Activated CD4-positive, alpha-beta memory T cell treated with anti-CD3 and anti-CD28 coated beads, Interleukin-2, amount 10 ng/mL, durations not matched to agents 7 days and 5 days (primary cell): ENCODE measurements around the gene KIAA1217. TPM values are rescaled to one million over a fixed set of nuclear protein-coding genes. Genes with fewer than 3 reads are reported as not detected.
"Not testable (repeated sequence)": the region's sequence is repeated elsewhere in the genome, so short reads cannot be mapped to it uniquely, and the experiment has no call there.

Experiments
- CTCF ChIA-PET: fragments of 350-600 bp; sonication (Branson Sonifier 250); formaldehyde crosslinking; loops from one replicate; lab custom pipeline; 2021; ENCODE audit warnings: antibody characterized with exemption, inconsistent platforms; lab: Charles Lee
- POLR2A ChIA-PET: fragments of 350-600 bp; sonication (Branson Sonifier 250); formaldehyde crosslinking; loops from one replicate; lab custom pipeline; 2021; ENCODE audit warnings: antibody characterized with exemption; lab: Charles Lee
- DNase-seq: peaks from one replicate; pipeline ENCODE4 v3.0.0-alpha.2; 2020
- H3K27ac Mint-ChIP-seq: one replicate; pipeline ENCODE4 v1.8.0; 2021; ENCODE audit warnings: mild to moderate bottlenecking, mixed read lengths
- H3K27me3 Mint-ChIP-seq: one replicate; pipeline ENCODE4 v1.8.0; 2021; ENCODE audit warnings: mixed read lengths
- H3K36me3 Mint-ChIP-seq: one replicate; pipeline ENCODE4 v1.8.0; 2021; ENCODE audit warnings: low read depth, mixed read lengths
- H3K4me1 Mint-ChIP-seq: one replicate; pipeline ENCODE4 v1.8.0; 2021; ENCODE audit warnings: mixed read lengths
- H3K4me3 Mint-ChIP-seq: one replicate; pipeline ENCODE4 v1.8.0; 2021; ENCODE audit warnings: mild to moderate bottlenecking, mixed read lengths
- H3K9me3 Mint-ChIP-seq: one replicate; pipeline ENCODE4 v1.8.0; 2021; ENCODE audit warnings: mixed read lengths
- total RNA-seq, 2 experiments: library from RNA; stranded (reverse); gene quantifications; one replicate each; pipeline ENCODE4 v1.2.3, GENCODE V29; 2021

Gene KIAA1217
- total RNA-seq, 2 experiments from 2014 or later: 2.0 TPM

GRCh38 chr10:24346877-24347519, 138.1 kb downstream of the KIAA1217 start:
- peaks cover 4% of the 10 kb centered on the region for H3K27me3 Mint-ChIP-seq
- POLR2A ChIA-PET: no interaction called here
- no peak overlapping the region for H3K4me3 Mint-ChIP-seq
- H3K27ac Mint-ChIP-seq: no peak overlapping the region
- CTCF ChIA-PET: interaction anchor here (0.9 kb wide), 1 partner anchor 13 kb away, joined by 3 read pairs; no protein-coding TSS in a partner anchor
- no peaks in the 10 kb centered on the region for H3K36me3 Mint-ChIP-seq
- no peak for DNase-seq
- H3K4me1 Mint-ChIP-seq: no peaks in the 10 kb centered on the region
- no peaks in the 10 kb centered on the region for H3K9me3 Mint-ChIP-seq

DNA sequence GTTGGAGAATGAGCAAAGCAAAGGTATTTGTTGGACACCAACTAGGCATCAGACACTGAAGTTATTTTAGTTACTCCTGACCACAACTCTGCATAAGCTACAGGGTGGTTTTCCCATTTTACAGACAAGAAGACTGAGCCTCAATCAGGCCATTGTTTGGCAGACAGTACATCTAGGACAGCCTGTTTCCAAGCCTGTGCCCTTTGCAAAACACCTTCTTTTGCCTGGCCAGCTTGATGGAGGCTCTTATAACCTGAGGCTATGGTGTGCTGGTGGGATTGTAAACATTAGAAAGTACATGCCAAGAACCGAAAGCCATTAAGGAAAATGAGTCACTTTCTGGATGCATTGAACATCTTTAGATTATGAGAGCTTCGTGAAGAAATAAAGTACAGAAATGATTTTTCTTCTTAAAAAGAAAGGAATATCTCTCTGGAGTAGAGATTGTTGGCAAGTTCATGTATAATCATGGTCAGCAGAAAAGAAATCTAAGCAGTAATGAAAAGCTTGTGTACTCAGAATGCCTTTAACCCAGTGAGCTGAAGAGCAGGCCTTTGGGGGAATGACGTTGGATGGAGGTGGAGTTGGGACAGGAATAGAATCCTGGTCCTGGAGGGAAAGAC, 140.6 kb downstream of the KIAA1217 start:
- DNase-seq: no peak
- POLR2A ChIA-PET: no interaction called here
- no peaks in the 10 kb centered on the region for H3K9me3 Mint-ChIP-seq
- no peaks in the 10 kb centered on the region for H3K36me3 Mint-ChIP-seq
- H3K4me3 Mint-ChIP-seq: no peak overlapping the region
- CTCF ChIA-PET: no interaction called here
- no peaks in the 10 kb centered on the region for H3K27me3 Mint-ChIP-seq
- no peaks in the 10 kb centered on the region for H3K4me1 Mint-ChIP-seq
- H3K27ac Mint-ChIP-seq: no peak overlapping the region

GRCh38 chr10:24350070-24350921, 141.4 kb downstream of the KIAA1217 start:
- no peaks in the 10 kb centered on the region for H3K9me3 Mint-ChIP-seq
- H3K4me3 Mint-ChIP-seq: no peak overlapping the region
- DNase-seq: no peak
- ChIA-PET CTCF (no interaction called here), POLR2A (no interaction called here)
- H3K4me1 Mint-ChIP-seq: no peaks in the 10 kb centered on the region
- H3K27me3 Mint-ChIP-seq: no peaks in the 10 kb centered on the region
- H3K27ac Mint-ChIP-seq: no peak overlapping the region
- no peaks in the 10 kb centered on the region for H3K36me3 Mint-ChIP-seq

DNA sequence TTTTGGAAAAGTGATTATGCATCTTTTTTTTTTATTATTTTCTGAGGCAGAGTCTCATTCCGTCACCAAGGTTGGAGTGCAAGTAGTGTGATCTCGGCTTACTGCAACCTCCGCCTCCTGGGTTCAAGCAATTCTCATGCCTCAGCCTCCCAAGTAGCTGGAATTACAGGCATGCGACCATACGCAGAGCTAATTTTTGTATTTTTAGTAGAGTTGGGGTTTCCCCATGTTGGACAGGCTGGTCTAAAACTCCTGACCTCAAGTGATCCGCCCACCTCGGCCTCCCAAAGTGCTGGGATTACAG, 141.9 kb downstream of the KIAA1217 start:
- H3K9me3 Mint-ChIP-seq, H3K4me3 Mint-ChIP-seq, H3K27ac Mint-ChIP-seq, POLR2A ChIA-PET, H3K36me3 Mint-ChIP-seq, DNase-seq, CTCF ChIA-PET, H3K4me1 Mint-ChIP-seq, H3K27me3 Mint-ChIP-seq: not testable (repeated sequence)

GRCh38 chr10:24351961-24352360, 143.0 kb downstream of the KIAA1217 start:
- POLR2A ChIA-PET: no interaction called here
- no peak overlapping the region for H3K4me3 Mint-ChIP-seq
- no peak overlapping the region for H3K27ac Mint-ChIP-seq

DNA sequence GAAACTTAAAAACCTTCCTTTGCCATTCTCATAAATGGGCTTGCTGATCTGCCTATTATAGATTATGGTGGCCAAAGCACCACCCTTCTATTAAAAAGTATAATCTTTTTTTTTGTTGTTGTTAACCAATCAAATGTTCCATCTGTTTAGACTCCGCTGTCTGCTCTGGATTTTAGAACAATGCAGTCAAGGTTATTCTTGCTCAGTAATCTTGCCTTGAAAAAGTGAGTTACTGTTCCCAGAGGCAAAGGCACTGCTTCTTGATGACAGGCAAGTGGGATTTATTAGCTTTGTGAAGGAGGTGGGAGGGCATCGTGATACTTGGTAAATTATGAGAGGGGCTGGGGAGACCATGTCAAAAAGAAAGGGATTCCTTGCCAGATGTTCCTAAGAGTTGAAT, 143.5 kb downstream of the KIAA1217 start:
- ChIA-PET CTCF (no interaction called here), POLR2A (no interaction called here)
- Mint-ChIP-seq H3K36me3 (no peaks in the 10 kb centered on the region), H3K9me3 (no peaks in the 10 kb centered on the region), H3K27me3 (no peaks in the 10 kb centered on the region), H3K4me3 (no peak overlapping the region), H3K27ac (no peak overlapping the region), H3K4me1 (no peaks in the 10 kb centered on the region)
- DNase-seq: no peak

More at GRCh38 chr10:24351961-24352360, 143.0 kb downstream of the KIAA1217 start:
- no peaks in the 10 kb centered on the region for H3K9me3 Mint-ChIP-seq
- no peaks in the 10 kb centered on the region for H3K4me1 Mint-ChIP-seq
- H3K27me3 Mint-ChIP-seq: no peaks in the 10 kb centered on the region
- no peaks in the 10 kb centered on the region for H3K36me3 Mint-ChIP-seq
- no peak for DNase-seq
- CTCF ChIA-PET: no interaction called here

DNA sequence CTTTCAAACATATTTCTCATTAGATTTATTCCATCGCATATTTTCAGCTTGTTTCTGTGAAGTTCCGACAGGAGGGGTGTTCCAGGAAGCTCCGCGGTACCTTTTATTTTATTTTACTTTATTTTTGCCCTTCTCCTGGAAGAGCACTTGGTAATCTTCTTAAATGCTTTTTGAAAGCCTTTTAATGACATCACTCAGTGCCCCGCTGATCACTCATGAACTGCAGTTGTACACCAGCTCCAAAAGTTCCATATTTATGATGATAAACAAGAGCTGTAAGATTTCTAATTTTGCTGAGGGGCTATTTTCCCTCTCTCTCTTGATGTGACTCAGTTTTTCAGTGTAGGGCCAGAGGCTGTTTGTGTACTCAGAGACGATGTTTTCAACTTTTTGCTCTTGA, 144.4 kb downstream of the KIAA1217 start:
- ChIA-PET CTCF (no interaction called here), POLR2A (no interaction called here)
- Mint-ChIP-seq H3K36me3 (no peaks in the 10 kb centered on the region), H3K27ac (no peak overlapping the region), H3K27me3 (no peaks in the 10 kb centered on the region), H3K9me3 (no peaks in the 10 kb centered on the region), H3K4me3 (no peak overlapping the region), H3K4me1 (no peaks in the 10 kb centered on the region)
- no peak for DNase-seq

GRCh38 chr10:24355056-24355688, 146.2 kb downstream of the KIAA1217 start:
- Mint-ChIP-seq H3K36me3 (no peaks in the 10 kb centered on the region), H3K27ac (no peak overlapping the region), H3K4me1 (no peaks in the 10 kb centered on the region), H3K9me3 (no peaks in the 10 kb centered on the region), H3K4me3 (no peak overlapping the region), H3K27me3 (no peaks in the 10 kb centered on the region)
- no peak for DNase-seq
- ChIA-PET CTCF (no interaction called here), POLR2A (no interaction called here)

GRCh38 chr10:24357344-24358004, 148.5 kb downstream of the KIAA1217 start:
- no peaks in the 10 kb centered on the region for H3K27me3 Mint-ChIP-seq
- H3K9me3 Mint-ChIP-seq: no peaks in the 10 kb centered on the region
- H3K27ac Mint-ChIP-seq: no peak overlapping the region
- CTCF ChIA-PET: interaction anchor here (0.9 kb wide), 1 partner anchor 161 kb away, joined by 4 read pairs; no protein-coding TSS in a partner anchor
- POLR2A ChIA-PET: no interaction called here
- no peaks in the 10 kb centered on the region for H3K4me1 Mint-ChIP-seq
- no peaks in the 10 kb centered on the region for H3K36me3 Mint-ChIP-seq
- DNase-seq: no peak
- H3K4me3 Mint-ChIP-seq: no peak overlapping the region

GRCh38 chr10:24358022-24358421, 149.1 kb downstream of the KIAA1217 start:
- POLR2A ChIA-PET: no interaction called here
- no peaks in the 10 kb centered on the region for H3K4me1 Mint-ChIP-seq
- H3K27me3 Mint-ChIP-seq: no peaks in the 10 kb centered on the region
- H3K36me3 Mint-ChIP-seq: no peaks in the 10 kb centered on the region
- DNase-seq: no peak
- CTCF ChIA-PET: no interaction called here
- H3K4me3 Mint-ChIP-seq: no peak overlapping the region
- H3K27ac Mint-ChIP-seq: no peak overlapping the region
- H3K9me3 Mint-ChIP-seq: no peaks in the 10 kb centered on the region

DNA sequence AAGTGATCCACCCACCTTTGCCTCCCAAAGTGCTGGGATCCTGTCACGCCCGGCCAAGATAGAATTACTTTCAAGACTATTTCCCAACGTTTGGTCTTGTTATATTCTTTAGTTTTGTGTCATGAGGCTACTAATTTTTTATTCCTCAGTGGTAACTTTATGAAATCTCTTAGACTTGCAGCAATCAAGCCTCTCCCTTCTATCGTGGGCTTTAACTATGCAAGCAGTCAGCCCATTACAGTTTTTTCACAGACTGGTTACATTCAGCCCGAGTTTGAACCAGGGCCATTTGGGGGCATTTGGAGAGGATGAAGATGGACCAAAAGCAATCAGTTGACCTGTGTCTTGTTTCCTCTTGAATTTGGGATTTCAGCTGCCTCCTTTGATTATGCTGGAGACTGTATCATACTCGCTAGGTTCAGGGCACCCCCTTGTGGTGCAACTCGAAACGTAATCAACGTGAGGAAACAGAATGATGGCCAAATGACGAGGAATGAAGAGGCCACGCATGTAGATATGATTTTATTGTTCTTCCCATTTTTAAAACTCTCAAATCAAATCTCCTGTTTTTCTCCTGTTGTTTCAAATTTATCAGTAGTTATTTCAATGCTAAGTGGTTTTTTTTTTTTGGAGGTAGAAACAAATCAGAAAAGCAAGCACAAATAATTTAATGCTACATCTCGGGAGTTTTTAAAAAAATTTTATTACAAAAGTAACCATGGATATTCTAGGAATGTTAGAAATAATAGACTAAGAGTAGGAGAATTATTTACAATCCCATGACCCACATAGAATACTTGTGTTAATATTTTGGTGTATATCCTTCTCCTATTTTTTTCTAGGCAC, 151.6 kb downstream of the KIAA1217 start:
- Mint-ChIP-seq H3K27me3 (no peaks in the 10 kb centered on the region), H3K9me3 (no peaks in the 10 kb centered on the region), H3K36me3 (no peaks in the 10 kb centered on the region), H3K4me1 (no peaks in the 10 kb centered on the region), H3K4me3 (no peak overlapping the region), H3K27ac (no peak overlapping the region)
- ChIA-PET POLR2A (no interaction called here), CTCF (interaction anchor here (1.2 to 1.6 kb wide), 2 partner anchors 13 to 17 kb away, joined by 3 read pairs; no protein-coding TSS in a partner anchor)
- peak; percentile 33 for DNase-seq

GRCh38 chr10:24363070-24363469, 154.1 kb downstream of the KIAA1217 start:
- Mint-ChIP-seq H3K4me3 (no peak overlapping the region), H3K9me3 (no peaks in the 10 kb centered on the region), H3K36me3 (no peaks in the 10 kb centered on the region), H3K27ac (no peak overlapping the region), H3K27me3 (no peaks in the 10 kb centered on the region), H3K4me1 (no peaks in the 10 kb centered on the region)
- DNase-seq: no peak
- POLR2A ChIA-PET: no interaction called here
- CTCF ChIA-PET: interaction anchor here (0.7 kb wide), 1 partner anchor 290 kb away, joined by 3 read pairs; no protein-coding TSS in a partner anchor
